Endothelial cell of hepatic sinusoid (primary cell): Measurements from ENCODE around the gene PIEZO1.

ENCODE experiments used
- in situ Hi-C: cut with HindIII; loops from 2 replicates; pipeline ENCODE4 v1.10.0; 2017; ENCODE audit warnings: low sequenced_read_pairs

PIEZO1 gene

GRCh38 chr16:88681084-88681680 is 103.8 kb downstream of the PIEZO1 start:
- in situ Hi-C loops: no loop called here

- in situ Hi-C loops: no loop called here
Observed at GRCh38 chr16:88680554-88681083, 104.4 kb downstream of the PIEZO1 start.

GRCh38 chr16:88678224-88678979 is 106.6 kb downstream of the PIEZO1 start:
- in situ Hi-C loops: loop anchor here (5.0 kb wide), 2 partner anchors 36 to 109 kb away; partner anchors contain the start of gene PIEZO1

GRCh38 chr16:88677721-88678120 is 107.3 kb downstream of the PIEZO1 start:
- in situ Hi-C loops: loop anchor here (5.0 kb wide), 2 partner anchors 35 to 110 kb away; partner anchors contain the start of gene PIEZO1

GRCh38 chr16:88676502-88677242 is 108.3 kb downstream of the PIEZO1 start:
- in situ Hi-C loops: loop anchor here (5.0 kb wide), 2 partner anchors 34 to 111 kb away; partner anchors contain the start of gene PIEZO1

GRCh38 chr16:88673716-88674379 is 111.2 kb downstream of the PIEZO1 start:
- in situ Hi-C loops: no loop called here

GRCh38 chr16:88672776-88673175 is 112.2 kb downstream of the PIEZO1 start:
- in situ Hi-C loops: no loop called here

- in situ Hi-C loops: no loop called here
Observed at GRCh38 chr16:88671806-88672205, 113.2 kb downstream of the PIEZO1 start.

- in situ Hi-C loops: loop anchor here (5.0 kb wide), 1 partner anchor 83 kb away; no protein-coding TSS in a partner anchor
Observed at GRCh38 chr16:88669980-88670379, 115.0 kb downstream of the PIEZO1 start.

- in situ Hi-C loops: loop anchor here (5.0 kb wide), 1 partner anchor 82 kb away; no protein-coding TSS in a partner anchor
Observed at GRCh38 chr16:88669493-88669892, 115.5 kb downstream of the PIEZO1 start.

- in situ Hi-C loops: loop anchor here (5.0 kb wide), 1 partner anchor 80 kb away; no protein-coding TSS in a partner anchor
Observed at GRCh38 chr16:88667461-88667860, 117.6 kb downstream of the PIEZO1 start.

- in situ Hi-C loops: loop anchor here (5.0 kb wide), 1 partner anchor 78 kb away; no protein-coding TSS in a partner anchor
Observed at GRCh38 chr16:88665570-88665969, 119.5 kb downstream of the PIEZO1 start.
